RPMI8226 (cell line): ENCODE results near the gene PDE11A.
"Not testable (repeated sequence)": the region's sequence is repeated elsewhere in the genome, so short reads cannot be mapped to it uniquely, and the experiment has no call there.

Experiments
- DNase-seq: peaks from one replicate; pipeline ENCODE4 v3.0.0-alpha.2; 2015

The PDE11A gene

GRCh38 chr2:177812713-177813396 lies 259.7 kb downstream of the PDE11A start:
- DNase-seq: no peak

DNA sequence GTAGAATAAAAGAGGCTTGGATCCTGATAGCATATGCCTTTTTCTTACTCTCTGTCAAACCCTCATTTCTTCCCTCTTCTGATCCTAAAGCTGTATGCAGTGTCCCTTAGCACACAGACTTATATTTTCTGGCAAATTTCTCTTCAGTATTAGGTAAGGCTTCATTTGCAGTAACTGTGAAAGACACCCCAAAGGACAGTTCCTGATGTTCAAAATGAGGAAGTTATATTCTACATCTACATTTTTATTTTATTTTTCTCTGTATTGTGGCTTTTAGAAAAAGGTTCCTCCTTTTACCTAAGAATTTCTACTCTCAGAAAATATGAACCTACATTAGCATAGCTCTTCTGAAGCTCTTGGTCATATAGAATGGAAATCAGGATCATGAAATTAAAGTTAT lies 261.7 kb downstream of the PDE11A start:
- no peak for DNase-seq

DNA sequence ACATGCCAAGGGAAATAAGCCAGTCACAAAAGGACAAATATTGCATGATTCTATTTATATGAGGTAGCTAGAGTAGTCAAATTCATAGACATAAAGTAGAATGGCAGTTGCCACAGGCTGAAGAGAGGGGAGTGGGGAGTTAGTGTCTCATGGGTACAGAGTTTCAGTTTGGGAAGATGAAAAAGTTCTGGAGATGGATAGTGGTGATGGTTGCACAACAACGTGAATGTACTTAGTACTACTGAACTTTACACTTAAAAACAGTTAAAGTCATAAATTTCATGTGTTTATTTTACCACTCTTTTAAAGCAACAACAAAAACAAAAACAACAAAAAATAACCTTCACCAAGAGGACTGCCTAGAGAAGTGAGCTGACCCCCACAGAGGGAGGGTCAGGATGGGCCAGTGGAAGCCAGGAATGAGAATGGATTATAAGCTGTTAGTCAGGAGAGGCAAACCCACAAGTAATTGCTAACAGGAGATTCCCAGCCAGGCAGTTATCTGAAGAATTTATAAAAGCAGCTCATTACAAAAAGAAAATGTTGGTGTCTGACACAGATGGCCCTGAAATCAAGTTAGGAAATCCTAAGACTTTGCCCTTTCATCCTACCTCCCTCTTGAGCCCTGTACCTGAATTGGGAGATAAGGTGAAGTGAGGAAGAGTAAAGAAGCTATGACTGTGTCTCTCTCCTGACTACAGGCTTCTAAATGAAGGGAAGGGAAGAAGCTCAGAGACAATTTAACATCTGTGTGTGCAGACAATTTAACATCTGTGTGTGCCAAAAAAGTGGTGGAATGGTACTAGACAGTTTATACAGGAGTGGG lies 263.4 kb downstream of the PDE11A start:
- DNase-seq: no peak

DNA sequence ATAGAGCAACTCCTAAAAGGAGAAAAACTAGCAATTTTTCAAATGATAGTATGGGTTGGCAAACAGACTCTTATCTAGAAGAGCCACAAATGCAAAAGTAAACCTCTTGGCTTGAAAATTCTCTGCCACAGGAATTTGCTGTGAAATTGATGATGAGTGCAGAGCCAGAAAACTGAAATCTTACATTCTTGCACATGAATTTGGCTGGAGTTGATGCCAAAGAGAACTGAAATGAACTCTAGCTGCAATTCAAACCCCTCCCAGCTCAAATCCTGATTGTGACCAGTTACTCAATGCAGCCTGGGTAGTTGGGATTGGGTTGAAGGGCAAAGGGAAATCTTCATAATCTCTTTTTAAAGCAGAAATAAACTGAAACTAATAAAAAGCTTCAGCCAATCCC lies 266.6 kb downstream of the PDE11A start:
- no peak for DNase-seq

DNA sequence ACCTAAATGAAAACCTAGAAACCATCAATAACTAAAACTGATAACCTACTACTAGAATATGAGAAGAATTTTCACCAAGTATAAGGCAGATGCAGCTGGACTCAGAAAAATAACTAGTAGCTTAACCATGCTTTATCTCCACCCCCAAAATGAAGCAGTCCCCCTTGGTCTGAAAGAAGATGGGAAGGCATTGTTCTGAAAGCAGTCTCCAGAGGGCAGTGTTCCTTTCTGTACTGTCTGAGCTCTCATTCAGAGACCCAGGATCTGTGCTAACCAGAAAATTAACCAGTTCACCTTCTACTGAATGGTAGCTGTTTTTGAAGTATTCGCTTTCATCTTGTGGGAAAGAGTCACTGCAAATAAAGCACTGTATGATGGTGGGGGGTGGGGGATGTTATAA lies 273.0 kb downstream of the PDE11A start:
- DNase-seq: peak; percentile 43

- no peak for DNase-seq
Measured at GRCh38 chr2:177797808-177798207, 274.8 kb downstream of the PDE11A start.

DNA sequence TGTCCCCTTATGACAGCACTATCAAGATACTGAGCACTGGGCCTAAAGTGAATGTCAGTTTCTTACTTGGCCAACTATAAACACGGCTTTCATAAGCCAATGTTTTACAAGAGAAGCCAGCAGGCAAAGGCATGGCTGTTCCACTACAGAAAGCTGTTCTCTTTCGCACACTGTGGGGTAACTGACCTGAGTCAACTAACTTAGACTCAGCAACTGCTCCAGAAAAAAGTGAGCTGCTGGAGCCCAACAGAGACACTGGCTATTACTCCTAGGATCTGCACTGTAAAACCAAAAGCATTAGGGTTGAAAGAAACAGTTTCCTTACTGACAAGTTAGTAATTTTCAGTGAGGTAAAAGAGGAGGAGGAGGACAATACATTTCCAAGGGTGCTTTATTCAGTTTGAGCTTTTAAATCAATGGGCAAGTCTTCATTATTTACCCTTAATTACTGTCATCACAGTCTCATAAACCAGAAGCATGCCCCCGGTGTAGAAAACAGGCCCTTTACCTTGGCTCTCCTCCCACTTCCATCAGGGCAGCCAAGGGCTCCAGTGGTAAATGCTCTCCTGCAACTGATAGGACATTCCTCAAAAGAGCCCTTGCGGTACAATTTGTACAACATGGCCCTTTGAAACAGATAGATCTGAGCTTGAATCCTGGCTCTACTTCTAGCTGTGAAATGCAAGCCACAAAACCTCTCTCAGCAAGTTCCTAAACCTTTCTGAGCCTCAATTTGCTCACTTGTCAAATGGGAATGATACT lies 275.7 kb downstream of the PDE11A start:
- no peak for DNase-seq

DNA sequence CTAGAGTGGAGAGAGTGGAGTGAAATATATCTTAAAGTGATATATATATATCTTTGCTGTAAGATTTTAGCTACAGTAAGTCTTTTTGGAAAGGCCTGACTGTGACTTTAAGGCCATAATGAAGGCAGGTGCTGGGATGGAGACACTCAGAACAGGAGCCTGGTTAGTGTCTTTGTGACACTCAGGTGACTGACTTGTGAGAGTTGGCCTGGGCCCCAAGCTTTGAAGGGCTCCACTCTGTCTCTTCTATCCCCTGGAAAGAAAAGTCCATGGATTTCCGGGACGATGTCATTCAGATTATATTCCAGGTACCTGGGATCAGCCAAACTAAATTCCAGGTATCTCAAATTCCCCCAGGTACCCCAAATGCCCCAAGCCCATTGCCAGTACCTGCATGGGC lies 276.6 kb downstream of the PDE11A start:
- DNase-seq: no peak

- not testable (repeated sequence) for DNase-seq
Measured at GRCh38 chr2:177785143-177785542, 287.4 kb downstream of the PDE11A start.

DNA sequence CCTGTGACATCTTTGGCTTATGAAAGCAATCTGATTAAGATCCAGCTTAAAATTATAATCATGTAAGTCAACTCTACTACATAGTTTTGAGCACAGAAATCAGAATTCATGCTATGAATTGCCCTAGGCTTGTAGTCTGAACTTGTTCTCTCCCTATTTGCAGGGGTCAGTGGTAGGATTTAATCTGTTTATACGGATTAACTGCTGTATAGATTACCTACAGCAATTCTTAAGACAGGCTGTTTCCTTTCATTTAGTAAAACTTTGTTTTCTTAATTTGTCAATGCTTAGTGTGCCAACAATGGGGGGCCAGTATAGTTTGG lies 287.9 kb downstream of the PDE11A start:
- DNase-seq: no peak

DNA sequence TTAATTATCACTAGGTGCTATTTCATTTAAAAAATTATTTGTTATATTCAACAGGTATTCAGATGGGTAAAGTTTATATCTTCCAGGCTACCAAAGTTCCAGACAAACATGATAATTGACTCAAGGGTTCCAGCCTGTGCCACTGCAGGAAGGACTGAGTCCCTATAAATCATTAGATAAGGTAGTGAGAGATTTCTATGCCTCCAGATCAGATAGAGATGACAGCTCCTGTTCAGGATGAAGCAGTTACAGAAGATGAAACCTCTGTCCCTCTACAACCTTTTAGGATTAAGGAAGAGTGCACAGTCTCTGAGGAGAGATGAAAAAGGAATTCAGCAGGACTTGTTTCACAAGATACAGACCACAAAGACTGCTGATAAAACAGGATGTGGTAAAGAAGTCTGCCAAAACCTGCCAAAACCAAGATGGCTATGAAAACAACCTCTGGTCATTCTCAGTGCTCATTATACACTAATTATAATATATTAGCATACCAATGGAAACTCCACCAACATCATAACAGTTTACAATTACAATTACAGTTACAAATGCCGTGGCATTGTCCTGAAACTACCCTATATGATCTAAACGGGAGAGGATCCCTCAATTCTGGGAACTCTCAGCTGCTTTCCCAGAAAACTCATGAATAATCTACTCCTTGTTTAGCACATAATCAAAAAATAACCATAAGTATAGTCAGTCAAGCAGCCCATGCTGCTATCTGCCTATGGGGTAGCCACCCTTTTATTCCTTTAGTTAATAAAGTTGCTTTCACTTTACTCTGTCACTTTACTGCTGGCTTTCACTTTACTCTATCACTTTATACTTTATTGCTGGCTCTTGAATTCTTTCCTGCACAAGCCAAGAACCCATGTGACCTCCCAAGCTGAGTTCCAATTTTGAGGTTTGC lies 288.5 kb downstream of the PDE11A start:
- DNase-seq: peak; percentile 49

GRCh38 chr2:177783091-177783490 lies 289.5 kb downstream of the PDE11A start:
- no peak for DNase-seq

DNA sequence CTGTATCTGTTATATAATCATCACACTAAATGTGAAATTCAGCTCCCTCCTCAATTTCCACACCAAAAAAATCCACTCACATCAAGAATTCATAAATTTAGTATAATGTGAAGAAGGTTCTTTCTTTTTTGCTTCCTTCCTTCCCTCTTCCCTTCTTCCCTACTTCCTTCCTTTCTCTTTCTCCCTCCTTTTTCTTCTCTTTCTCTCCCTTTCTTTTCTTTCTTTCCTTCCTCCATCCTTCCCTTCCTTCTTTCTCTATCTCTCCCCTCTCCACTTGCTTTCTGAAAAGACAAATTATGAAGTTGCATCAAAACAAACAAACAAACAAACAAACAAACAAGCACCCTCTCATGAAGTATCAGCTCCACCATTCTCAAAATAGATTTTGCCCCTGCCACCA lies 290.0 kb downstream of the PDE11A start:
- no peak for DNase-seq

DNA sequence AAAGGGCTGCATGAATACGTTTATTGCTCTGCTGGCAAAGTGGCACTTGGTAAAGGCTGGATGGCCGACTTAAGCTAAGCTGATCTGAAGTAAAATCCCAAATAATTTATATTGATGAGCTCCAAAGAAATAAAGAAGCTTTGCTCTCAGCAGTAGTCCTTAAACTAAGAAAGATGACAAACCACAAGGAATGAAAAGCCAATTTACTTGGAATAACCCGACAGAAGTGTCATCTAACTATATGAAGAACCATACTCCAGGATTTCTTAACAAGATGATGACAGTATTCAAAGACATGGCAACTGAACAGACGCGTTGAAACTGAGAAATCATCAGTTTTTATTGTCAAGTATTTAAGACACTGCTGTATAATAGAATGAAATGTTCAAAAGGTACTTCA lies 294.1 kb downstream of the PDE11A start:
- DNase-seq: no peak

DNA sequence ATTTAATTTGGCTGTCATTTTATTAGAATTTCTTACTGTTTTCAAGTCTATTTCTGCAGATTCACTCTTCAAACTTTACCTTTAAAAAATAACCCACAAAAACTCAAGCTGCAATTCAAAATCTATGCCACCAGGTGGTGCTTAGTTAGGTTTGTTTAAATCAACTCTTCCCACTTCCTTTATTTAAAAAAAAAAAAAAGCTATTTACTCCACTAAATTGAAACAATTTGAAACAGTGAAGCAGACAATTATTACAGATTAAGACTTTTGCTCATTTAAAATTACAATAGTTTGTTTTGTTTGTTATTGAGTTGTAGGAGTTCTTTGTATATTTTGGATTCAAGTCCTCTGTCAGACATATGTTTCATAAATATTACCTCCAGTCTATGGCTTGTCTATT lies 300.0 kb downstream of the PDE11A start:
- peak; percentile 45 for DNase-seq

- DNase-seq: no peak
Measured at GRCh38 chr2:177771191-177771590, 301.4 kb downstream of the PDE11A start.

- DNase-seq: peak; percentile 11
Measured at GRCh38 chr2:177767768-177768167, 304.8 kb downstream of the PDE11A start.

- no peak for DNase-seq
Measured at GRCh38 chr2:177765698-177766097, 306.9 kb downstream of the PDE11A start.

DNA sequence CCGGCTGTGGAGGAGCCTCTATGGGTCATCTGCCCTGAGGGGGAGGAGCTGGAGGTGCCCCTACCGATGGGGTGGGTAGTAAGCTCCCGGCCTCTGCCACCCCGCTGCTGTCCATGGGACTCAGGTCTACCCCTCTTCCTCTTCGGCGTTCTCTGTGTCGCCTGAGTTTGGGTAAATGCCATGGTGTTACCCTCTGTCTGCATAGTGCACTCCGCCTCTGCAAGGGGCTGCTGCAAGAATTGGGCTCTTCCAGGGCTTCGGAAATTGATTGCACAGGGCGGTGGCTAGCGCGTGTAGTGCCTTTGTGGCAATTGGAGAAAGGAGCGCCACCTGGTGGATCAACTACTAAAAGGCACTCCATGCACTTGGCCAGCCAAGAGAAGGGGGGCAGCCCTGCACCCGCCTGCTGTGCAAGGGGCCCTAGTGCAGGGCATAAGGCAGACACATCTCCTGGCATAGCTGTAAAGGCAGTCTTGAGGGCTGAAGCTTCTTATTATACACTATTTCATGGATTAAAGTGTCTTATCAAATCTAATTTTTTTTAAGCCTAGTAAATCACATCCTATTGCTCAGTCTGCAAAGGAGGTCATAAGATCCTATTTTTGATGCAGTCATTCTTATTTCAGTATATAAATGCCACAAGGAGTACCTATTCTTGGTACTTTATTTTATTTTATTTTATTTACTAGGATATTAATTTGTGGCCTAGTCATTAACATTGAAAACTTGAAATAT lies 308.9 kb downstream of the PDE11A start:
- peak; percentile 82 for DNase-seq

- no peak for DNase-seq
Measured at GRCh38 chr2:177759443-177759842, 313.1 kb downstream of the PDE11A start.

DNA sequence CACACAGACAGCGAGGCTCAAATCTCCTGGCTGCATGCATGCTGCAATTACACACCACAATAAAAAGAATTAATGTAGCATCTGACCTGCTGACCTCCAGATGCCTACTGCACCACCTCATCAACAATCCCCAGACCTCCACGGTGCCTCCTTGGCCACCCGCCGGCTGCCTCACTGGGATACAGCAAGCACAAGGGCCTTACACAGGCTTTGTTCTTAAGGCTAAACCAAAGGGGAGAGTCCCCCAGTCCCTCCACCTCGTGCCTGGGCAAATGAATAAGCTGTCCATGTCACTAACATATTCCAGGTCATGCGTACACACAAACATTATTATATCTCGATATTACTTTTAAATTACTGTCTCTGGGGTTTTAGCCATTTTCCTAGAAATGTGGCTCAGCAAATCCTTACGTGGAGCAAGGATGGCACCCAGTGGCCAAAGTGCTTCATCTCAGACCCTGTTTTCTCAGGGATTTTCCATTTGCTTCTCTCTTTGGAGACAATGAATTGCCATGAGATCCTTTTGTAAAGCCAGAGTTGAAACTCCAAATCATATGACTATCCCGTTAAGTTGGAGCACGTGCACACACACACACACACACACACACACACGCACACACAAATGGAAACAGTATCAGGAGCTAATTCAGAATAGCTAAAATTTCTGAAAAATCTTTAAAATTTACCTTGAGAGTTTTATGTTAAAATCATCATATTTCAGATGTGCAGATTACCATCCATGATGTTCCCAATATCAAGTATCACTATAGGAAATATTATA lies 313.8 kb downstream of the PDE11A start:
- peak; percentile 21 for DNase-seq
